Inferior parietal cortex (tissue), 1 donor: ENCODE data around the gene AMER2.
"Not testable (repeated sequence)": the region's sequence is repeated elsewhere in the genome, so short reads cannot be mapped to it uniquely, and the experiment has no call there.

ENCODE experiments used
- DNase-seq: peaks from one replicate; pipeline ENCODE4 v3.0.0-alpha.2; 2016; ENCODE audit errors: extremely low spot score

The AMER2 gene

GRCh38 chr13:25181597-25181996 lies 9.5 kb upstream of the AMER2 start:
- DNase-seq = no peak

DNA sequence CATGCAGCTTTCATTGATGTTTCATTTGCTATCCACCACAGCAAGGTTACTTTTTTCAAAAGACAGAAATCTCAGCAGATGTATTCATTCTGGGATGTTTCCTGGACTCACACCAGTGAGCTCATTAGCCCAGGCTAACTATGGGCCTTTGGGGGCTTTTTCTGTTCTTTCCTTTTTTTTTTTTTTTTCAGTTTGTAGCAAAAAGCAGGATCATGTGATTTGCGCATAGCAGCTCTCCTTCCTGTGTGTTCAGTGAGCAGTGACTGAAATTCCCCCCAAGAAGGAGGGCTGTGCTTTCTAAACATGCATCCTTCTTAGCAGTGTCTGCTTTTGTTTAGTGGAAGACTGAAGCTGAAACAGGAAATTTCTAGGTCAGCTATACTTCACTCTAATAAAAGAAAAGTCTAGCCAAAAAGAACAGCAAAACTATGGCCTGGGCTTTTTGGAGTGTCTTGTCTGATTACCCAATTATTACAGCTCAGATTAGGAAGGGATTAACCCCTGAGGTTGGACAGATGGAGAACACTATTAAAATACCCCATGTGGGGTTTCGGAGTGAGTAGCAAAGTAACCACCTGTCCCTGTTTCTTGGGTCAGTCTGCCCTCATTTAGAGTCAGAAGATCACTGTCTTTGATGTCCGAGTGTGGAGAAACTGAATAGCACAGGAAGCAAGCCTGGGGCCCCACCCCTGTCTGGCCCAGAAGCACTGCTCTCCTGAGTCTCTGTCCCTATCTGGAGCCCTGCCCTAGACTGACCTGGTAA lies 8.9 kb upstream of the AMER2 start:
- no peak for DNase-seq

DNA sequence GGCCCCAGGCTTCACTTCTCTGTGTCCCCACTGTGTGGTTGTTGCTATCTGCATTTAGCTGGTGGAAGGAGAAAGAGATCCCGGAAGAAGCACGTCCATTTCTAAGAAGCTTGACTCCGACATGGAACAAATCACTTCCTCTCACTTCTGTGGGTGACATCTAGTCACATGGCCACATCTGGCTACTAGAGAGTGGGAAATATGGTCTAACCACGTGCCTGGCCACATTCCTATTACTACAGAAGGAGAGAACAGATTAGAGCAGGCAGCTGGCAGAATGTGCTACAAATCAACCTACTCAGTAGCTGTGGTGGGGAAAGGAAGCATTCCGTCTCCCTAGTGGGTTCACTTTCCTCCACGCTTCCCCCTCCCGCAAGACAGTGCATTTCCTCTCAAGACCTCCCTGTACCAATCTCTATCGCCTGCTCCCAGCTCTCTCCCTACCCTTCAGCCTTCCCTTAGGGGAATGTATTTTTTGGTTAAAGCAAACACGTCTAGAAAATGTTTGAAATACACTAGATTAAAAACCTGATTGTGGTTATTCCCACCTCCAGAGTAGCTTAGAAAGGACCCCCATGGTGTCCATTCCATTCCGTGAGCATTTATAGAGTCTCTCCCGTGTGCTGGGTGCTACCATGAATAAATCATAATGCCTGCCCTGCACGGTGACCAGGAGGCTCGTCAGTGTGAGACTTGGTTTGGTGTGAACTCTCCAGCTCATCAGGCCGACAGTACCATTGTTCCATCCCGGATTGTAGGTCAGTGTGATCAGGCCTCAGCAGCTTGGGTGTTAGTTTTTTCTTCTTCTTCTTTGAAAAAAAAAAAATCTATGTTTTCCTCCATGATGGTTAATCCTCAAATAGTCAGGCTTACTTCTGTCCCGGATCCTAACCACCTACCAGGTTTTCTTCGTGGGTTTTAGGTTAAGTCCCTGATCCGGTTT lies 8.0 kb upstream of the AMER2 start:
- no peak for DNase-seq

- DNase-seq = no peak
Measured at GRCh38 chr13:25179011-25179410, 6.9 kb upstream of the AMER2 start.

- DNase-seq = no peak
Measured at GRCh38 chr13:25178070-25178469, 6.0 kb upstream of the AMER2 start.

DNA sequence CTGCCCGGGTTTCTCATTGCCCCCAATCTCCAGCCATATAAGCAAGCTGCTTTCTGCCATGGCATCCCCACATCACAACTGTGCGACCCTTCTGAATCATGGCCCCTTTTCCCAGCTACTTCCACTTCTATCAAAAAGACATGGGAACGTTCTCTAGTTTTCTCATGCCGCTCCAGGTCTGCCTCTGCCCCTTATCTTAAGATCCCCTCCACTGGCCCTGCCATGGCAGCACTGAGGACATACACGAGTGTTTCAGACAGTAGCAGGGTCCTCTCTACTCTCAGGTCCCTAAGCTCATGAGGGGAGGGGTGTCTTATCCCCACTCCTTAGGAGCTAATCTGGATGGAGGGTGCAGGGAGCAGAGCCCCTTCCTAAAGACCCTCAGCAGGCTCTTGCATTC lies 5.5 kb upstream of the AMER2 start:
- no peak for DNase-seq

DNA sequence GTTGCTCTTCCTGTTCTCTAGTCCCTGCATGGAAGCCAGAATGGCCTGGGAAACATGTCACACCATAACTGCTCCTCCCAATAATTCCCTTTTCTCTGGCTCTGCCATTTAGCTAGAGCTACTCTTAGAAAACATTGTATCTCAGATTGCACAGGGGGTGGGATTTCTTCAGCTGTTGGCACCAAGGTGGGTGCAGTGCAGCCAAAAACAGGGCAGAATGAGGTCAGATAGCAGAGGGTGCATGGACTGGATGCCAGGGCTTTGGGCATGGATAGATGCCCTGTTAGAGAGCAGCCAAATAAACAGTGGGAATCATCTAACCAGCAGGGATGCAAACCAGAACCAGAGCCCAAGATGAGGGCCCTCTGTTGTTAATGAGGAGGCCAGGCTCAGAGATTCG lies 4.9 kb upstream of the AMER2 start:
- no peak for DNase-seq

DNA sequence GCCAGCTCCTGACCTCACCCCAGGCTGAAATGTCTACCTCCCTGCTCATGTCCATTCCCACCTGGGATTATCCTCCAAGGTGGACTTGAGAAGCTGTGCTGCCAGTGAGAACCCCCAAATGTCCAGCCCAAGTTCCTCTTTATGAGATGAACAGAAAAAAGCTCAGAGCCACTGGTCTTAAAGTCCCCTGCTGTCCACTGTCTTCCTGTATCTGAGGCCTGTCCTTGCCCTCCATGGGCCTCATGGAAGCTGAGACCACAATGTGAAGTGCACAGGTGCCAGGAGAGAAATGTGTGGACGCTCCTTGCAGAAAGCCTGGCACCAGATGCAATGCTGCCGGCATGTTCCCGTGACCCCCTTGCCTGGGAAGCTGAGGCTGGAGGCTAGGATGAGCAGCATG lies 3.3 kb upstream of the AMER2 start:
- DNase-seq = no peak

DNA sequence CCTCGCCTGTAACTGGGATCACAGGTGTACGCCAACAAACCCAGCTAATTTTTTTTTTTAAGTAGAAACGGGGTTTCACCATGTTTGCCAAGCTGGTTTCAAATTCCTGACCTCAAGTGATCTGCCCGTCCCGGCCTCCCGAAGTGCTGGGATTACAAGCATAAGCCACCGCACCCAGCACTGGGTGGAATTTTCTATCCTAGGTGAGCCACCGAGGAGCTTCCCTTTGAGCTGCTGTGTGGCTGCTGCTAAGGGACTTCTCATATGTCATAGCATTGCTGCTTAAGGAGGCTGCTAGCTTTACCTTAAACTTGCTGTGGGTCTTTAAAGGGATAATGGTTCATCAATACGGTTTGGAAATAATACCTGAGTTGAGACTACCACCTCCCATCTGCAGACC lies 2.9 kb upstream of the AMER2 start:
- no peak for DNase-seq

DNA sequence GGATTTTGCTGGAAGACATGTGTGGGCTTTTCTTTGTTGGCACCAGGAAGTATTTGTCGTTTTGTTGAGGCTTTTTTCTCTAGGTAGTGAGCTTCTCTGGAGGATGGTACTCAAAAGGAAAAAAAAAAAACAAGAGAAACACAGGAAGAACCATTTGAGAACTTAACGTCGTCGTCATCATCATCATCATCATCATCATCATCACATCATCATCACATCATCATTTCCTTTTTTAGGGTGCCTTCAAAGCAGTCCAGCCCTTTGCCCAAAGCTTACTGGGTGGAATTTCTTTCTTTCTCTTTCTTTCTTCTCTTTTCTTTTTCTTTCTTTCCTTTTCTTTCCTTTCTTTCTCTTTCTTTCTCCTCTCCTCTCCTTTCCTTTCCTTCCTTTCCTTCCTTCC lies 2.2 kb upstream of the AMER2 start:
- no peak for DNase-seq

- no peak for DNase-seq
Measured at GRCh38 chr13:25172303-25172630, 179 bp upstream of the AMER2 start.

DNA sequence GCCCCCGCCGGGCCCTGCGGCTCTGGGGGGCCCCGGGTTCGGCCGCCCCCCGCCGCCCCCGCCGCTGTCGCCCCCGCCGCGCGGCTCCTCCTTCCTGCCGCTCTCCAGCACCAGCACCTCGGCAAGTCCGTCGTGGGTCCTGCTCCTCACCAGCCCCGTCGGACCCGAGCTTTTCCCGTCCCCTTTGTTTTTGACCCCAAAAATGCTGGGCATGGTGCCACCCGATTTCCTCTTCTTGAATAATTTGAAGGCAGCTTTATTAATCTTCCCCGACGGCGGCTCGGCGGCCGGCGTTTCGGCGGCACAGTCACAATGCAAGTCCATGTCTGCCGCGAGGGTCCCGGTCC lies 945 bp downstream of the AMER2 start:
- no peak for DNase-seq

DNA sequence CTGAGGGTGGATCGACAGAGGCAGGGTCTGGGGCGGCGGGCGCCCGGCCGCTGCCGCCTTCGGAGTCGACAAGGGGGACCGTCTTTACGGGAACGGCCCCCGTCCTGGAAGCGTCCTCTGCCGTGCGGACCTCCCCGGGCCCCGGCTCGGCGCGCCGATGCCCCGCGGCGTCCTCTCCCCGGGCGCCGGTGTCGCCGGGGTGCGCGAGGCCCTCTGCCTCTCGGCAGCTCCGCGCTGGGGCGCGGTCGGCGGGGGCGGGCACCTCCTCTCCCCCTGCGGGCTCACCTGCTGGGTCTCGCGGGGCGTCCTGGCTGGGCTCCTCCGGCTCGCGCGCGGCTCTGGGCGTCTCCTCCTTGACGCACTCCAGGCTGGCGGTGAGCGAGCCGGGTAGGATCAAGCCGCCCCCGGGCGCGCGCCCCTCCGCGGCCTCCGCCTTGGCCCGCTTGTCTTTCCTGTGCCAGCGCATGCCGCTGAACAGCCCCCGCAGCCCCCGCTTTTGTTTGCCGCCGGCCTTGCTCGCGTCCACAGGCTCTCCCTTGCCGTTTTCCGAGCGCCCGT lies 1.5 kb downstream of the AMER2 start:
- DNase-seq = no peak

DNA sequence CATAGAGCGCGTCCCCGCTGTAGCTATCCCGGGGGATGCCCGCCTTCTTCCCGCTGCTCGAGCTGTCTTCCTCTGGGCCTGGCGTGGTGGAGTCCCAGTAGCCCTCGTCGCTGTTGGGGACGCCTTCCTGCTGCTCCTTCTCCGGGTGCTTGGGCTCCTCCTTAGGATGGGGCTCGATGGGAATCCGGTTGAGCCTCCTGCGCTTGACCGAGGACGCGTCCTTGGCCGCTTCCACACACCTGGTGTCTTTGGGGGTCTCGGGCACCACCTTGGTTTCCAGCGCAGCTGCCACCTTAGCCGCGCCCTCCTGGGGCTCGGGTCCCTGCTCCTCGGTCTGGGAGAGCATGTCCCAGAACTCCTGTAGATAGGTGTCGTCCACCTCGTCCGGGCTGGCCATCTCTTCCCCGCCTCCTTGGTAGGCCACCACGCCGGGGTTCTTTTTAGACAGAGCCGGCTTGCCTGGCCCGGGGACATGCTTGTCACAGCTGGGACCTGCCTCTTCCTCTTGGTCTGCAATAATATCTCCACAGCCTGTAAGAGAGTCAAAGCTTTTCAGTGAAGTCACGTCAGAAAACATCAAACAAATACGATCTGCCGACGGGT lies 2.0 kb downstream of the AMER2 start:
- no peak for DNase-seq

DNA sequence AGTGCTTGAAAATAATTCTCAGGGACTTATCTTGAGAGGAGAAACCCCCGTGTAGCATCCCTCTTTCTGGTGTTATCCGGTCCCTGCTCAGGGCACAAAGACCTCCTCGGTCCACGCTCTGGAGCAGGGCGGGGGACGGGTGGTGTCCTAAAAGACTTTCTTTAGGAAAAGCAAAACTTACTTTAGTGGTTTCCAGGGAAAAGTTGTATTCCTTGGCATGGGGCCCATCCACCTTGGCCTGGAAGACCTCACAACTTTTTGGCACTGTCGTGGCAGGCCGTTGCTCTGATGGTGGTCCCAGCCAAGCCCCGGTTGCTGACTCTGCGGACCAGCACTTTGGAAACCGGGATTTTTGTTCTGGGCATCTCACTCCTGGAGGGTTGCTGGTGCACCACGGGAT lies 2.7 kb downstream of the AMER2 start:
- no peak for DNase-seq

- DNase-seq = no peak
Measured at GRCh38 chr13:25168790-25169189, 3.3 kb downstream of the AMER2 start.

- DNase-seq = no peak
Measured at GRCh38 chr13:25167382-25168174, 4.5 kb downstream of the AMER2 start.

- no peak for DNase-seq
Measured at GRCh38 chr13:25166306-25166705, 5.8 kb downstream of the AMER2 start.

DNA sequence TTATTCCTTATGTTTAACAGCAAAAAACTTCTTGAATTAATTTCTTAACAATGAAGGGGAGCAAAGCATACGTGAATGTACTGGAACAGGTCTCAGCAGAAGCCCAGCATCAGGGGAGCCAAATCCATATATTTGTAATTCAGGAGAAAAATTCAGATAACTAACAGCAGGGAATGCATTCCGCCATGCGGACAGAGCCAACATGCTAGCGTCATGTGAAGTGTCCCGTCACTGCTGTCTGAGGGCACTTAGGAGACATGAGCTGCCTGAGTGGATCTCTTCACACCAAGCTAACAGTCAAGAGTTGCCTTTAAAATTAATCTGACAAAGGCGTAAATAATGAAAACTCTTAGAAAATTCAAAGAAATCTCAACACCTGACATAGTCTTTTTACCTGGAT lies 6.4 kb downstream of the AMER2 start:
- DNase-seq = no peak

DNA sequence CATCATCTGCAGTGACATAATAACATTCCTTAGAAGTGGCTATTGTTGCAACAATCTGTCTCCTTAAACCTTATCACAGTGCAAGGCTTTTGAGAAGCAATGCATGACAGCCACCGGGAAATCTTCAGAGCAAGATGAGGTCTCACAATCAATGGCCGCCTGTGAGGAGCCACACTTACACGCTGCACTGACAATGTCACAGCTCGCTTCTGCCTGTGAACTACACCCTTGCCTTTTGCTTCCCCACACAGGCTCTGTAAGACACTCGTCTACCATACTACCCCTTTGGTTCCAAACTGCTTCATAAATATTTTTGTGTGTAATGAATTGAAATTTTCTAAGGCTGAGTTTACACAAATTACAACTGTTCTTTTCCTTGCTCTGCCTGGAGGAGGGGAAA lies 6.9 kb downstream of the AMER2 start:
- DNase-seq = not testable (repeated sequence)

DNA sequence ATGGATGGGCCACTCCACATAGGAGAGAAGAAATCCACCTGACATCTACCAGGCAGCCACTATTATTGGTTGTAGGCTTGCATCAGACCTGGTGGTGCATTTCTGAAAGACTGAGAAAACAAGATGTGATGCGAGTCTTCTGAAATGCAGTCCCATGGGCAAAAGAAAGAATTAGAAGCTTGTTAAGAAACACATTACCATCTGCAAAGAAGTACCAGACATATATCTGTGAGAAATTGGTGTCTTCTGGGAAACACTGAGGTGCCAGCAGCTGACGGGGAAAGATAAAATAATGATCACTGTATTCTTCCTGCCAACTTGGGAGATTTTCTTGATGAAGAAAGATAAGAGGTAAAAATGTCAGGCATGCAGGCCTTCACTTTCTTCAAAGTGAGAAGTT lies 14.4 kb downstream of the AMER2 start:
- no peak for DNase-seq

GRCh38 chr13:25153736-25154135 lies 18.4 kb downstream of the AMER2 start:
- DNase-seq = peak; percentile 67
